GM12873 (cell line): ENCODE data around the gene JPH4.

Source experiments
- CTCF ChIP-seq: IDR thresholded peaks from 2 replicates; pipeline ENCODE4 v1.5.1; 2012; ENCODE audit warnings: low read depth, mild to moderate bottlenecking, moderate library complexity, low read length, control low read depth; ENCODE audit not compliant: insufficient read depth; ENCODE audit errors: missing control alignments

JPH4 gene

GRCh38 chr14:23604675-23605170, 26.1 kb upstream of the JPH4 start:
- no peak for TF ChIP-seq CTCF

DNA sequence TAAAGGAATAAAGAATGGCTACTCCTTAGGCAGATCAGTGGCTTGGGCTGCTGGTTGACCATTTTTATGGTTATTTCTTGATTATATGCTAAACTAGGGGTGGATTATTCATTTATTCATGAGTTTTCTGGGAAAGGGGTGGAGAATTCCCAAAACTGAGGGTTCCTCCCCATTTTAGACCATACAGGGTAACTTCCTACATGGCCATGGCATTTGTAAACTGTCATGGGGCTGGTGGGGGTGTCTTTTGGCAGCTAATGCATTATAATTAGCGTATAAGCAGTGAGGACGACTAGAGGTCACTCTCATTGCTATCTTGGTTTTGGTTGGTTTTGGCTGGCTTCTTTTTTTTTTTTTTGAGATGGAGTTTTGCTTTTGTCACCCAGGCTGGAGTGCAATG, 25.6 kb upstream of the JPH4 start:
- no peak for TF ChIP-seq CTCF

DNA sequence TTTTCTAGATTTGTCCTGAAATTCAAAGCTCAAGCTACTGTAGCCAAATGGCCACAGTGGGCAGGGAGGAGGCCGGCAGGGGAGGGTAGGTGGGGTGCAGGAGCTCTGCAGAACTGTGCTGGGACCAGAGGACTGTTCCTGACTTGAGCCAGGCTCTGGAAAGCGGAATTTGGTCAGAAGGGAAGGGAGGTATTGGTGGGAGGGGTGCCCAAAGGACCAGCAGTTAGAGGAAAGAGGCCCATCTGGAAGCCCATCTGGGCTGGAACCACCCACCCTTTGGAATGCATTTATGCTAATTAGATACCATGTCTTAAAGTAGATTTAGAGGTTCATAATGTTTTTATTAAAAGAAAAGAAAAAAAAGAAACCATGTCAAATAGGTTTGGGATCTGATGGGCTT, 24.5 kb upstream of the JPH4 start:
- no peak for TF ChIP-seq CTCF

DNA sequence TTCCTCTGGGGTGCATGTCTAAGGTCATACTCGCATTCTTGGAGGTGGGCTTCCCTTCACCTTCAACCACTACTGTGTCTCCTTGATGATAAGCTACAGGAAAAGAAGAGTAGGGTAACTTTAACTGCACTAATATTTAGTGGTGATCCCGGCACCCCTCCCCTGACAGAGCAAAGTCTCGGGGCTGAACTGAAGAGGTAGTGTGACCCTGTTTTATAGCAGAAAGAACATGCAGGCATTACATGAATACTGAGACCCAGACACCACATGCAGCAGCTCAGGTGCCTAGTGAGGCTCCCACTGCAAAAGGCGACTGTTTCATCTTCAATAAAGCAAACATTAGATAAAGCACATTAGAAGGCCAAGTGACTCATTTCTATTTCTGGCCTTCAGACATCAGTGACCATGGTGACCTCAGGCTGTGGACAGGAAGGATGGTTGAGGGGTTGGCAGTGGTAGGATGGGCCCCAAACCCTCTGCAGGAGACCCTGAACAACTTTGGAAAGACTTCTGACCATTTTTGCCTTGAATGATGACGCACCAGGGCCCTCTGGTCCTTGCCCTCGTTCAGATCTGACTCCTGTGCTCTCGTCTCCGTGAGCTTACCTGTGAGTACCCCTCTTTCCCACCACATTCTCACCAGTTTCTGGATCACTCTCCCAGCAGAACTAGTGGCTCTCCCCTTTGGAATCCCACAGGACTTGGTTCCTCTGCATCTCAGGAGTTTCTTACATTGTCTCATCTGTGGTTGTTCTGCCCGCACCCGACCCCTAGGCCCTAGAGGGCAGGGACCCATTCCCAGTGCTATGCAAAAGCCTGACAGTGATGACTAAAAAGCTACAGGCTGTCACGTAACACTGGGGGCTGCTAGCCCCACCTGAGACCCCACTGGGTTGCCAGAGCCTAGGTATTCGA, 23.8 kb upstream of the JPH4 start:
- TF ChIP-seq CTCF, result no peak

DNA sequence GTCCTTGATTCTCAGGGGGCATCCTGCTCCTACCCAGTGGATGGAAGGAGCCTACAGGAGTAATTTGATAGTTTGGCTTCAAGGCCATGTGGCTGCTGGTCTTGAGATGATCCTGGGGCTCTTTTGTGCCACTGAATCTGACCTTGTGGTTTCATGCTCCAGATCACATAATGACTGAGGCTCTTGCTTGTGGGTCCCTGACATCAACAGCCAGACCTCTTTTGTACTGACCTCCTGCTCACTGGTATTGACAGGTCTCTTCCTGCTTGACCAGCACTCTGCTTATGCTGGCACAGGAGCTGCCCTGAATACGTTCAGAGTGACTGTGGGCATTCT, 23.2 kb upstream of the JPH4 start:
- TF ChIP-seq CTCF, result no peak

- no peak for TF ChIP-seq CTCF
Observed at GRCh38 chr14:23601424-23601823, 22.8 kb upstream of the JPH4 start.

DNA sequence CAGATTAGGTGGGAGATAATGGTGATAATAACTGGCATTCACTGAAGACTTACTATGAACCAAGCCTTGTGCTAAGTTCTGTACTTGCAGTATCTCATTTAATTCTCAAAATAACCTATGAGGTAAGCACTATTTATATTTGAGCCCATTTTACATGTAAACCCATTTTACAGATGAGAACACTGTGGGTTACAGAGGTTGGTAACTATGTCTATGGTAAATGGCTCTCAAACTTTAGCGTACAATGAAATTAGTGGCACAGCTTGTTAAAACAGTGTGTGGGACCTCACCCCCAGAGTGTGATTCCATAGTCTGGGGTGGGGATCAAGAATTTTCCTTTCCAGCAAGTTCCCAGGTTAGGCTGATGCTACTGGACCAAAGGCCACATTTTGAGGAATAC, 22.2 kb upstream of the JPH4 start:
- TF ChIP-seq CTCF, result no peak
